H9 (cell line): Measurements from ENCODE around the gene EXOG. TPM values are rescaled to one million over a fixed set of nuclear protein-coding genes. Genes with fewer than 3 reads are reported as not detected.
A peak's percentile ranks its signal among the peaks of the same experiment; 100 is the strongest.

Experiments
- DNase-seq: peaks from one replicate; pipeline ENCODE4 v3.0.0-alpha.2; 2017
- H2AFZ ChIP-seq: one replicate; pipeline ENCODE4 v1.6.1; 2013; ENCODE audit warnings: mild to moderate bottlenecking, low read length, control low read depth, moderate library complexity
- H2AK5ac ChIP-seq: 2 replicates; pipeline ENCODE4 v1.6.1; 2013; ENCODE audit warnings: low read length, control low read depth, mixed read lengths; ENCODE audit not compliant: insufficient read length
- H2BK120ac ChIP-seq: one replicate; pipeline ENCODE4 v1.6.1; 2013; ENCODE audit warnings: low read depth, mild to moderate bottlenecking, low read length, control low read depth, inconsistent platforms; ENCODE audit not compliant: poor library complexity, severe bottlenecking
- H2BK12ac ChIP-seq: 2 replicates; pipeline ENCODE4 v1.6.1; 2013; ENCODE audit warnings: low read length, control low read depth, mixed read lengths, low read depth; ENCODE audit not compliant: insufficient read length
- H2BK15ac ChIP-seq: 2 replicates; pipeline ENCODE4 v1.6.1; 2013; ENCODE audit warnings: low read depth, low read length, control low read depth
- H2BK20ac ChIP-seq: one replicate; pipeline ENCODE4 v1.6.1; 2013; ENCODE audit warnings: low read depth, mild to moderate bottlenecking, low read length, control low read depth, inconsistent platforms; ENCODE audit not compliant: poor library complexity, severe bottlenecking
- H2BK5ac ChIP-seq: 2 replicates; pipeline ENCODE4 v1.6.1; 2013; ENCODE audit warnings: low read length, control low read depth, mixed read lengths; ENCODE audit not compliant: insufficient read length
- H3K14ac ChIP-seq: 2 replicates; pipeline ENCODE4 v1.6.1; 2013; ENCODE audit warnings: low read length, control low read depth; ENCODE audit not compliant: insufficient read depth
- H3K18ac ChIP-seq: 2 replicates; pipeline ENCODE4 v1.6.1; 2013; ENCODE audit warnings: low read depth, mild to moderate bottlenecking, mixed read lengths, low read length, control low read depth; ENCODE audit not compliant: insufficient read length
- H3K23ac ChIP-seq: 2 replicates; pipeline ENCODE4 v1.6.1; 2013; ENCODE audit warnings: low read length, control low read depth, mixed read lengths, low read depth; ENCODE audit not compliant: insufficient read length
- H3K23me2 ChIP-seq: 2 replicates; pipeline ENCODE4 v1.6.1; 2013; ENCODE audit warnings: low read depth, mild to moderate bottlenecking, mixed read lengths, low read length, control low read depth; ENCODE audit not compliant: insufficient read length, poor library complexity, severe bottlenecking
- H3K27ac ChIP-seq: 2 replicates; pipeline ENCODE4 v1.5.1; 2013; ENCODE audit warnings: low read length, control low read depth, mixed read lengths, low read depth; ENCODE audit not compliant: insufficient read length
- H3K27me3 ChIP-seq: 2 replicates; pipeline ENCODE4 v1.6.1; 2013; ENCODE audit warnings: low read length, control low read depth, inconsistent platforms; ENCODE audit not compliant: insufficient read depth
- H3K4ac ChIP-seq: 2 replicates; pipeline ENCODE4 v1.6.1; 2013; ENCODE audit warnings: low read depth, mild to moderate bottlenecking, control low read depth, inconsistent platforms, low read length, moderate library complexity
- H3K4me1 ChIP-seq: 2 replicates; pipeline ENCODE4 v1.6.1; 2013; ENCODE audit warnings: low read length, control low read depth, inconsistent platforms; ENCODE audit not compliant: insufficient read depth
- H3K4me2 ChIP-seq: 2 replicates; pipeline ENCODE4 v1.6.1; 2013; ENCODE audit warnings: low read length, control low read depth, mixed read lengths; ENCODE audit not compliant: insufficient read length, insufficient read depth
- H3K56ac ChIP-seq: 2 replicates; pipeline ENCODE4 v1.6.1; 2013; ENCODE audit warnings: low read depth, mild to moderate bottlenecking, mixed read lengths, low read length, control low read depth; ENCODE audit not compliant: insufficient read length
- H3K79me1 ChIP-seq: 2 replicates; pipeline ENCODE4 v1.6.1; 2013; ENCODE audit warnings: low read depth, mild to moderate bottlenecking, moderate library complexity, low read length, control low read depth, inconsistent platforms; ENCODE audit not compliant: insufficient read depth, poor library complexity, severe bottlenecking
- H3K79me2 ChIP-seq: 2 replicates; pipeline ENCODE4 v1.6.1; 2013; ENCODE audit warnings: low read length, control low read depth, inconsistent platforms; ENCODE audit not compliant: insufficient read depth
- H3K9ac ChIP-seq: 2 replicates; pipeline ENCODE4 v1.6.1; 2013; ENCODE audit warnings: low read length, control low read depth, mixed read lengths; ENCODE audit not compliant: insufficient read length; ENCODE audit errors: extremely low read depth
- H3K9me3 ChIP-seq: one replicate; pipeline ENCODE4 v1.6.1; 2013; ENCODE audit warnings: low read depth, low read length, inconsistent platforms; ENCODE audit not compliant: control insufficient read depth
- H3T11ph ChIP-seq: one replicate; pipeline ENCODE4 v1.6.1; 2013; ENCODE audit warnings: mild to moderate bottlenecking, low read length, control low read depth, inconsistent platforms
- H4K20me1 ChIP-seq: one replicate; pipeline ENCODE4 v1.6.1; 2013; ENCODE audit not compliant: control insufficient read depth, insufficient read length, insufficient read depth
- H4K5ac ChIP-seq: 2 replicates; pipeline ENCODE4 v1.6.1; 2013; ENCODE audit warnings: low read depth, mild to moderate bottlenecking, mixed read lengths, low read length, control low read depth; ENCODE audit not compliant: insufficient read length
- H4K8ac ChIP-seq: replicated peaks from 2 replicates; pipeline ENCODE4 v1.6.1; 2013; ENCODE audit warnings: low read length, control low read depth, mixed read lengths, low read depth; ENCODE audit not compliant: insufficient read length
- H4K91ac ChIP-seq: 2 replicates; pipeline ENCODE4 v1.6.1; 2013; ENCODE audit warnings: low read depth, mild to moderate bottlenecking, moderate library complexity, mixed read lengths, low read length, control low read depth; ENCODE audit not compliant: insufficient read length
- H3K27ac Mint-ChIP-seq, 3 experiments: 2 replicates in 2 of 3; 3 replicates in 1 of 3; pipeline ENCODE4 v1.8.0; 2020 to 2021; ENCODE audit warnings: mixed read lengths in 3 of 3, mild to moderate bottlenecking in 1 of 3, moderate library complexity in 1 of 3
- H3K27me3 Mint-ChIP-seq: 2 replicates; pipeline ENCODE4 v1.8.0; 2021; ENCODE audit warnings: low read depth, mild to moderate bottlenecking, moderate library complexity, mixed read lengths
- H3K36me3 Mint-ChIP-seq, 3 experiments: 2 replicates in 2 of 3; 3 replicates in 1 of 3; pipeline ENCODE4 v1.8.0; 2020 to 2021; ENCODE audit warnings: low read depth in 3 of 3, mixed read lengths in 3 of 3; ENCODE audit not compliant: insufficient read depth in 1 of 3
- H3K4me1 Mint-ChIP-seq, 2 experiments: 2 replicates each; pipeline ENCODE4 v1.8.0; 2020; ENCODE audit warnings: mixed read lengths in 2 of 2
- H3K4me3 Mint-ChIP-seq, 2 experiments: 2 replicates in 1 of 2; 3 replicates in 1 of 2; pipeline ENCODE4 v1.8.0; 2020 to 2021; ENCODE audit warnings: mild to moderate bottlenecking in 2 of 2, mixed read lengths in 2 of 2, moderate library complexity in 1 of 2
- H3K9me3 Mint-ChIP-seq, 2 experiments: 2 replicates in 1 of 2; 3 replicates in 1 of 2; pipeline ENCODE4 v1.8.0; 2020; ENCODE audit warnings: mild to moderate bottlenecking in 2 of 2, mixed read lengths in 2 of 2, moderate library complexity in 1 of 2
- CTCF ChIP-seq: fragments of 200-600 bp; sonication (generic); conservative IDR thresholded peaks from 3 replicates; pipeline ENCODE4 v1.8.0; 2021; ENCODE audit warnings: antibody characterized with exemption, mild to moderate bottlenecking
- WGBS: extraction: QIAGEN DNeasy Blood & Tissue Kit; methylation state at CpG from one replicate; pipeline ENCODE4 v1.1.7; 2013; ENCODE audit warnings: missing lambda C conversion rate, low lambda C conversion rate, mixed read lengths; ENCODE audit not compliant: insufficient read length; ENCODE audit errors: extremely low coverage; 5-methylcytosine and 5-hydroxymethylcytosine counted together
- long read RNA-seq: library from polyadenylated mRNA; unstranded; transcript quantifications from one replicate; pipeline ENCODE4 v2.0.0, GENCODE V29; 2020
- total RNA-seq: library from RNA; stranded (reverse); gene quantifications from 2 replicates; pipeline ENCODE4 v1.2.1, GENCODE V29; 2021

Gene EXOG
- total RNA-seq: 14.1 and 15.0 TPM in 2 replicates
- long read RNA-seq, transcript EXOG-201 (6 exons, 2,792 nt): major isoform, 28 of 47 reads
- long read RNA-seq, partial matches to known transcripts: 2 of 47 reads
- long read RNA-seq, other reads (novel, unspliced or antisense): 12 of 47 reads

- no peaks in the 10 kb centered on the region for H4K20me1 ChIP-seq
Measured at GRCh38 chr3:38496131-38496910, at the start of gene EXOG. TSS of gene EXOG (plus strand) at chr3:38496340. CDS start at chr3:38496368, 28 bp downstream.

More at GRCh38 chr3:38496131-38496910, at the start of gene EXOG:
- Histone ChIP-seq H2AFZ (no peak within 1 kb of the TSS), H3K79me2 (no peaks in the 10 kb centered on the region), H3K14ac (peak within 1 kb of the TSS; percentile 95), H3K9me3 (no peaks in the 10 kb centered on the region), H3K4ac (no peak within 1 kb of the TSS), H3K56ac (no peak within 1 kb of the TSS), H3K79me1 (no peaks in the 10 kb centered on the region), H4K8ac (no peak within 1 kb of the TSS), H3K9ac (peak within 1 kb of the TSS; percentile 68), H4K91ac (no peak within 1 kb of the TSS), H2BK120ac (no peak within 1 kb of the TSS), H2AK5ac (no peak within 1 kb of the TSS), H3T11ph (no peak within 1 kb of the TSS), H3K4me1 (no peaks in the 10 kb centered on the region), H3K23ac (no peak within 1 kb of the TSS), H3K27me3 (no peaks in the 10 kb centered on the region), H3K4me2 (peak within 1 kb of the TSS; percentile 72), H4K5ac (no peak within 1 kb of the TSS), H2BK12ac (no peak within 1 kb of the TSS), H2BK20ac (no peak within 1 kb of the TSS), H3K18ac (peak within 1 kb of the TSS; percentile 83), H3K27ac (peak within 1 kb of the TSS; percentile 1), H2BK5ac (no peak within 1 kb of the TSS), H2BK15ac (no peak within 1 kb of the TSS), H3K23me2 (peaks cover 4% of the 10 kb centered on the region)
- Mint-ChIP-seq H3K9me3 (no peaks in the 10 kb centered on the region), H3K4me3 (peak within 1 kb of the TSS; percentile 95 to 96), H3K27ac (peak within 1 kb of the TSS; percentile 7 to 95 (median 94)), H3K4me1 (peaks cover 7% of the 10 kb centered on the region in 2 experiments), H3K27me3 (no peaks in the 10 kb centered on the region), H3K36me3 (peaks cover 6 to 22% (median 9%) of the 10 kb centered on the region in 3 experiments; a peak in 5 of 7 replicates)
- DNase-seq: peak; percentile 96
- TF ChIP-seq CTCF: peak; percentile 87
- no CpG with 5 or more reads among the region's 53 CpGs for whole genome bisulfite sequencing
